MCF 10A (cell line): ENCODE results near the gene WNK4. TPM values are rescaled to one million over a fixed set of nuclear protein-coding genes. Genes with fewer than 3 reads are reported as not detected.

ENCODE experiments used
- BruUV-seq: library from RNA; stranded (reverse); fragments of 400-500 nt; replicated peaks from 2 replicates; lab custom pipeline; 2021; lab: Mats Ljungman, UMichigan
- CTCF ChIA-PET: fragments of 300-600 bp; sonication (Branson Sonifier 250); formaldehyde crosslinking; extraction: SDS; loops from one replicate; lab custom pipeline; 2021; ENCODE audit warnings: antibody characterized with exemption, inconsistent platforms; lab: Yijun Ruan, JAX
- POLR2A ChIA-PET: fragments of 300-600, 350-650 bp; sonication (Branson Sonifier 250); formaldehyde crosslinking; extraction: SDS; loops from one replicate; lab custom pipeline; 2020; ENCODE audit warnings: antibody characterized with exemption, inconsistent platforms; lab: Yijun Ruan, JAX
- DNase-seq: peaks from one replicate; pipeline ENCODE4 v3.0.0-alpha.2; 2018; ENCODE audit not compliant: unreplicated experiment
- H3K27ac Mint-ChIP-seq: one replicate; pipeline ENCODE4 v1.8.0; 2022; ENCODE audit warnings: mild to moderate bottlenecking, low read depth, mixed read lengths; ENCODE audit not compliant: unreplicated experiment
- H3K27me3 Mint-ChIP-seq: one replicate; pipeline ENCODE4 v1.8.0; 2022; ENCODE audit warnings: mixed read lengths; ENCODE audit not compliant: insufficient read depth, unreplicated experiment
- H3K36me3 Mint-ChIP-seq: one replicate; pipeline ENCODE4 v1.8.0; 2022; ENCODE audit warnings: mild to moderate bottlenecking, moderate library complexity, mixed read lengths; ENCODE audit not compliant: insufficient read depth, unreplicated experiment
- H3K4me1 Mint-ChIP-seq: one replicate; pipeline ENCODE4 v1.8.0; 2022; ENCODE audit warnings: mixed read lengths; ENCODE audit not compliant: insufficient read depth, unreplicated experiment
- H3K4me3 Mint-ChIP-seq: one replicate; pipeline ENCODE4 v1.8.0; 2022; ENCODE audit warnings: mild to moderate bottlenecking, moderate library complexity, mixed read lengths; ENCODE audit not compliant: unreplicated experiment
- H3K9me3 Mint-ChIP-seq: one replicate; pipeline ENCODE4 v1.8.0; 2022; ENCODE audit warnings: mixed read lengths; ENCODE audit not compliant: unreplicated experiment
- CTCF ChIP-seq: fragments of 200-600 bp; IDR thresholded peaks from one replicate; pipeline ENCODE4 v1.8.0; 2022; ENCODE audit warnings: antibody characterized with exemption, mild to moderate bottlenecking; ENCODE audit not compliant: unreplicated experiment
- intact Hi-C: fragments of 100-400 bp; cut with micrococcal nuclease; formaldehyde crosslinking; loops from 2 replicates; pipeline ENCODE4 v1.14.1; 2022
- microRNA-seq: library from miRNA; unstranded; fragments of <30 nt; microRNA quantifications from one replicate; pipeline ENCODE4 v1.2.0, GENCODE V29; 2022
- total RNA-seq: library from RNA; stranded (reverse); gene quantifications from 2 replicates; pipeline ENCODE4 v1.2.3, GENCODE V29; 2022

WNK4 gene
- total RNA-seq, 1 experiment from 2014 or later, result 2.3 TPM

- H3K27ac Mint-ChIP-seq, result no peak overlapping the region
- BruUV-seq, result no TSS peak
- H3K36me3 Mint-ChIP-seq, result peaks cover 49% of the 10 kb centered on the region
- ChIA-PET POLR2A (interaction anchor here (1.0 to 3.0 kb wide), 9 partner anchors 10 to 153 kb away, joined by 3 to 15 read pairs (median 6); partner anchors contain the start of genes BECN1, PSME3 and RPL27), CTCF (interaction anchor here (0.7 to 5.0 kb wide), 7 partner anchors 43 to 980 kb away, joined by 3 to 60 read pairs (median 5); partner anchors contain the start of genes KLHL11 and RPL27)
- peaks cover 2% of the 10 kb centered on the region for H3K27me3 Mint-ChIP-seq
- H3K9me3 Mint-ChIP-seq, result no peaks in the 10 kb centered on the region
- TF ChIP-seq CTCF, result no peak
- H3K4me3 Mint-ChIP-seq, result no peak overlapping the region
- intact Hi-C loops, result no loop called here
- DNase-seq, result no peak
- H3K4me1 Mint-ChIP-seq, result peaks cover 13% of the 10 kb centered on the region
These were observed 64.5 kb downstream of the WNK4 start for GRCh38 chr17:42844761-42845555.

GRCh38 chr17:42845556-42845917, 65.1 kb downstream of the WNK4 start:
- BruUV-seq, result no TSS peak
- no peak for TF ChIP-seq CTCF
- intact Hi-C loops, result no loop called here
- POLR2A ChIA-PET, result interaction anchor here (0.6 to 3.0 kb wide), 9 partner anchors 9 to 916 kb away, joined by 3 to 15 read pairs (median 4); partner anchors contain the start of genes BECN1, PSME3 and RPL27
- H3K4me3 Mint-ChIP-seq, result no peak overlapping the region
- peaks cover 8% of the 10 kb centered on the region for H3K27me3 Mint-ChIP-seq
- peaks cover 13% of the 10 kb centered on the region for H3K4me1 Mint-ChIP-seq
- H3K36me3 Mint-ChIP-seq, result peaks cover 43% of the 10 kb centered on the region
- no peak for DNase-seq
- H3K9me3 Mint-ChIP-seq, result no peaks in the 10 kb centered on the region
- CTCF ChIA-PET, result interaction anchor here (0.7 to 5.0 kb wide), 4 partner anchors 84 to 980 kb away, joined by 3 to 60 read pairs (median 11); partner anchors contain the start of genes KLHL11 and RPL27
- no peak overlapping the region for H3K27ac Mint-ChIP-seq

GRCh38 chr17:42845918-42846593, 65.6 kb downstream of the WNK4 start:
- Mint-ChIP-seq H3K4me3 (no peak overlapping the region), H3K9me3 (no peaks in the 10 kb centered on the region), H3K4me1 (peaks cover 13% of the 10 kb centered on the region), H3K36me3 (peaks cover 38% of the 10 kb centered on the region), H3K27ac (no peak overlapping the region), H3K27me3 (peaks cover 13% of the 10 kb centered on the region)
- no TSS peak for BruUV-seq
- intact Hi-C loops, result no loop called here
- peak; percentile 35 for DNase-seq
- ChIA-PET POLR2A (interaction anchor here (0.6 to 3.0 kb wide), 8 partner anchors 9 to 916 kb away, joined by 3 to 15 read pairs (median 5); partner anchors contain the start of genes BECN1, PSME3 and RPL27), CTCF (interaction anchor here (0.7 to 5.0 kb wide), 4 partner anchors 83 to 981 kb away, joined by 3 to 60 read pairs (median 11); partner anchors contain the start of genes KLHL11 and RPL27)
- TF ChIP-seq CTCF, result no peak

Small RNA genes lying within 50 kb of the gene (microRNA-seq; reads per million reads assigned to microRNA genes)
- gene MIR6781, result 0.66 reads per million

Other genes with a start within 250 kb of the WNK4 start
- 21.0 and 29.5 TPM in 2 replicates for gene NAGLU, start 244.4 kb upstream of the WNK4 start, total RNA-seq
- gene HSD17B1, start 227.7 kb upstream of the WNK4 start, total RNA-seq, result 13.0 and 18.1 TPM in 2 replicates
- 82.6 and 89.2 TPM in 2 replicates for gene COASY, start 218.5 kb upstream of the WNK4 start, total RNA-seq
- gene MLX, start 213.5 kb upstream of the WNK4 start, total RNA-seq, result 37.3 and 39.6 TPM in 2 replicates
- gene PSMC3IP, start 202.9 kb upstream of the WNK4 start, total RNA-seq, result 10.3 and 12.0 TPM in 2 replicates
- 45.2 and 46.0 TPM in 2 replicates for gene RETREG3, start 171.2 kb upstream of the WNK4 start, total RNA-seq
- 57.8 and 60.2 TPM in 2 replicates for gene TUBG1, start 170.9 kb upstream of the WNK4 start, total RNA-seq
- 21.3 and 23.4 TPM in 2 replicates for gene TUBG2, start 121.3 kb upstream of the WNK4 start, total RNA-seq
- gene PLEKHH3, start 103.6 kb upstream of the WNK4 start, total RNA-seq, result 12.5 and 12.9 TPM in 2 replicates
- gene CCR10, start 98.8 kb upstream of the WNK4 start, total RNA-seq, result 0.21 and 0.22 TPM in 2 replicates
- 1.2 and 1.5 TPM in 2 replicates for gene CNTNAP1, start 98.1 kb upstream of the WNK4 start, total RNA-seq
- gene EZH1, start 35.6 kb upstream of the WNK4 start, total RNA-seq, result 31.1 and 31.7 TPM in 2 replicates
- gene RAMP2, start 19.4 kb upstream of the WNK4 start, total RNA-seq, result not detected in 2 replicates
- 84.3 and 96.0 TPM in 2 replicates for gene VPS25, start 7.2 kb upstream of the WNK4 start, total RNA-seq
- 41.0 and 52.7 TPM in 2 replicates for gene COA3, start 18.1 kb downstream of the WNK4 start, total RNA-seq
- not detected in 2 replicates for gene CNTD1, start 18.3 kb downstream of the WNK4 start, total RNA-seq
- gene BECN1, start 43.7 kb downstream of the WNK4 start, total RNA-seq, result 78.8 and 81.5 TPM in 2 replicates
- 220 and 232 TPM in 2 replicates for gene PSME3, start 52.8 kb downstream of the WNK4 start, total RNA-seq
- 2.6 and 2.9 TPM in 2 replicates for gene AOC2, start 64.0 kb downstream of the WNK4 start, total RNA-seq
- gene AOC3, start 70.6 kb downstream of the WNK4 start, total RNA-seq, result 0.44 and 0.71 TPM in 2 replicates
- not detected in 2 replicates for gene G6PC1, start 120.2 kb downstream of the WNK4 start, total RNA-seq
- 48.9 and 79.9 TPM in 2 replicates for gene AARSD1, start 183.8 kb downstream of the WNK4 start, total RNA-seq
- gene PTGES3L, start 199.5 kb downstream of the WNK4 start, total RNA-seq, result 0.83 and 0.96 TPM in 2 replicates
- gene RUNDC1, start 200.0 kb downstream of the WNK4 start, total RNA-seq, result 13.4 and 14.2 TPM in 2 replicates
- 970 and 1,226 TPM in 2 replicates for gene RPL27, start 217.8 kb downstream of the WNK4 start, total RNA-seq
- gene IFI35, start 226.2 kb downstream of the WNK4 start, total RNA-seq, result 6.3 and 7.3 TPM in 2 replicates
- gene VAT1, start 241.8 kb downstream of the WNK4 start, total RNA-seq, result 61.0 and 105 TPM in 2 replicates
- gene RND2, start 244.6 kb downstream of the WNK4 start, total RNA-seq, result 0.16 TPM in 1 of 2 replicates, not detected in the other